ENCODE data around the gene GTF2I. TPM values are rescaled to one million over a fixed set of nuclear protein-coding genes. Genes with fewer than 3 reads are reported as not detected.
"Not testable (repeated sequence)": the region's sequence is repeated elsewhere in the genome, so short reads cannot be mapped to it uniquely, and the experiment has no call there.

Gene GTF2I
- total and polyA plus RNA-seq, 2 donors (not counting 1 experiment from before 2014, with no cell fraction given): 79.3 to 105 TPM

DNA sequence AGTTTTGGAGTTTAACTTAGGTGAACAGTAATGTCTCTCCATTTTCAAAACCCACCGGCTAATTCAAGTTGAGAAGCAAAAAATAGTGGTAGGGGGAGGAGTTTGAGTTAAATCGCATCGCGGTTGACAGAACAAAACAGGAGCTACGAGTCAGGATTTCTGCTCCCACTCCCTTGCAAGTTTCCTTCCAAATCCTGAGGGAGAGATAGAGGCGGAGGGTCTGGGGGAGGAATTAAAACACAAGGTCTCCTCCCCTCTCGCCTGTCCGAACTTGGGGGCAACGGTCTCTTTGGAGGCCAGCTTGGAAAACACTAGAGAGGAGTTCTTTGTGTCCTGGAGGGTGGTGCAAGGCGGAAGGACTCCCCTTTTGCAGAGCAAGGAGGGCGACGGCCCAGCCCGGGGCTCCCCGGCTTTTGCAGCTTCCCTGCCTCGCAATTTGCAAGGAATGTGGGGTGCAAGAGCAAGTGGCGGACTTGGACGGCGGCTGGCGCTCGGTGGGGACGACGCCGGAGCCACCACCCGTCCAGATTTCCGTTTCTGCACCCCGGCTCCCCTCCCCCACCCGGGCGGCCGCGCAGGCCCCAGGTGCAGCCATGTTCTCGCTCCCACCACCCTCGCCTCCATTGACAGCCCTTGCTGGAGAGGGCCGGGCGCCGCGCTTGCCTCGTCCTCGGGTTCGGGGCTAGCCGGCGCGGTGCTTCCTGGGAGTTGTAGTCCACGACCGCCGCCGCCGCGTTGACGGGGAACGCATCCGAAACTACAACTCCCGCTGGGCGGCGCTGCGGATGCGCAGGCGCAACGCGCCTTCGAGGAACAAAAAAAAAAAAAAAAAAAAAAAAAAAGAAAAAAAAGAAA lies 454 bp upstream of the GTF2I start:
- Histone ChIP-seq H3K4me2 (ENCODE audit: extremely low read depth, insufficient read depth, low read length) (peak overlapping the region; percentile 97), H2AFZ (ENCODE audit: low read length) (peak overlapping the region; percentile 78), H3K4me3 (replicated peaks in 1 of 4; ENCODE audit: control extremely low read depth in 1 of 4, insufficient read depth in 1 of 4, low read depth in 3 of 4, low read length in 4 of 4) (peak overlapping the region; percentile 71 to 87 (median 76)), H3K27ac (ENCODE audit: insufficient read depth, low read length) (peak overlapping the region; percentile 90), H3K9ac (ENCODE audit: insufficient read depth, low read length) (peak overlapping the region; percentile 58), H3K36me3 (ENCODE audit: control insufficient read depth, insufficient read depth, low read length) (no peaks in the 10 kb centered on the region), H3K9me3 (ENCODE audit: control insufficient read depth, insufficient read depth, low read depth, low read length) (no peaks in the 10 kb centered on the region), H3K79me2 (ENCODE audit: control insufficient read depth, insufficient read depth, low read length) (peaks cover 37% of the 10 kb centered on the region), H4K20me1 (ENCODE audit: control insufficient read depth, extremely low read depth, insufficient read depth, low read length) (peaks cover 1% of the 10 kb centered on the region), H3K4me1 (ENCODE audit: control insufficient read depth, extremely low read depth, insufficient read depth, low read length) (peaks cover 15% of the 10 kb centered on the region), H3K27me3 (ENCODE audit: control insufficient read depth, insufficient read depth, low read length) (no peaks in the 10 kb centered on the region)
- TF ChIP-seq EZH2 (IDR thresholded peaks at IDR 0.05; ENCODE audit: low read length, missing control alignments): no peak
- TF ChIP-seq, protein P1, sequence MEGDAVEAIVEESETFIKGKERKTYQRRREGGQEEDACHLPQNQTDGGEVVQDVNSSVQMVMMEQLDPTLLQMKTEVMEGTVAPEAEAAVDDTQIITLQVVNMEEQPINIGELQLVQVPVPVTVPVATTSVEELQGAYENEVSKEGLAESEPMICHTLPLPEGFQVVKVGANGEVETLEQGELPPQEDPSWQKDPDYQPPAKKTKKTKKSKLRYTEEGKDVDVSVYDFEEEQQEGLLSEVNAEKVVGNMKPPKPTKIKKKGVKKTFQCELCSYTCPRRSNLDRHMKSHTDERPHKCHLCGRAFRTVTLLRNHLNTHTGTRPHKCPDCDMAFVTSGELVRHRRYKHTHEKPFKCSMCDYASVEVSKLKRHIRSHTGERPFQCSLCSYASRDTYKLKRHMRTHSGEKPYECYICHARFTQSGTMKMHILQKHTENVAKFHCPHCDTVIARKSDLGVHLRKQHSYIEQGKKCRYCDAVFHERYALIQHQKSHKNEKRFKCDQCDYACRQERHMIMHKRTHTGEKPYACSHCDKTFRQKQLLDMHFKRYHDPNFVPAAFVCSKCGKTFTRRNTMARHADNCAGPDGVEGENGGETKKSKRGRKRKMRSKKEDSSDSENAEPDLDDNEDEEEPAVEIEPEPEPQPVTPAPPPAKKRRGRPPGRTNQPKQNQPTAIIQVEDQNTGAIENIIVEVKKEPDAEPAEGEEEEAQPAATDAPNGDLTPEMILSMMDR (conservative IDR thresholded peaks at IDR 0.05 in 1 of 2, IDR thresholded peaks at IDR 0.05 in 1 of 2; ENCODE audit: low read depth in 1 of 2, low read length in 2 of 2): peak; percentile 6 to 20
- DNase-seq (ENCODE audit: low read depth in 2 of 2): peak; percentile 94 to 96

DNA sequence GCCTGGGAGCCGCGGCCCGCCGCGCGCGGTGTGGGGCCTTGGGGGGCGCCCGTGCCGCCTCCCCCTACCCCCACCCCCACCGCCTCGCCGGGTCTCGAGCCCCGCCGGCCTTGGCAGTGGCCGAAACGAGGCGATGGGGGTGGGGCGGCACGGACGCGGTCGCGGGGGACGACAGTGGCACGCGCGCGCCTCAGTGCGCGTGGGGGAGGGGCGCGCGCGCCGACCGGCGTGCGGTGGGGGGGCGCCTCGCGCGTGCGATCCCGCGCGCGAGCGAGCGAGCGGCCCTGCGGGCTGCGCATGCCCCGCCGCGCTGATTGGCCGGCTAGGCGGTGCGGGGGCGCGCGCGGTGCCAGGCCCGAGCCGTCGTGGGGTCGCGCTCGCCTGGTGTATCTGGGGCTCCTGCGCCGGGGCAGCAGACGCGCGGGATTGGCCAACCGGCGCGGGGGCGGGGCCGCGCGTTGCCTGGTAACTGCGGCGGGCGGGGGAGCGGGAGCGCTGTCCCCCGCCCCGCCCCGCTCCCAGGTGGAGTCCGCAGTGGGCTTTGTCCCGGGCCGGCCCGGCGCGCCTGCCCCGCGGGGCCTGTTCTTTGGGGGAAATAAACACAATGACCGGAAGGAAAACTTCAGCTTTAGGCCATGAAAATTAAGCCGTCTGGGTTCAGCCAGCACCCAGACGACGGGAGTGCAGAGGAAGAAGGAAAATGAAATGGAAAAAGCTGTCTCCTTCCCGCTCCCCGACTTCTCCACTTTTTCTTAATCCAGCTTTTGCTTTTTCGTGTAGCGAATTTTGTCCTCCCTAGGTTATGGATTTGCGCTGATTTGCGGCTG lies 873 bp downstream of the GTF2I start:
- H3K79me2 ChIP-seq (ENCODE audit: control insufficient read depth, insufficient read depth, low read length): peaks cover 50% of the 10 kb centered on the region
- H3K4me2 ChIP-seq (ENCODE audit: extremely low read depth, insufficient read depth, low read length): peak overlapping the region; percentile 85
- TF ChIP-seq EZH2 (IDR thresholded peaks at IDR 0.05; ENCODE audit: low read length, missing control alignments): no peak
- TF ChIP-seq, protein P1 (conservative IDR thresholded peaks at IDR 0.05 in 1 of 2, IDR thresholded peaks at IDR 0.05 in 1 of 2; ENCODE audit: low read depth in 1 of 2, low read length in 2 of 2): no peak

DNA sequence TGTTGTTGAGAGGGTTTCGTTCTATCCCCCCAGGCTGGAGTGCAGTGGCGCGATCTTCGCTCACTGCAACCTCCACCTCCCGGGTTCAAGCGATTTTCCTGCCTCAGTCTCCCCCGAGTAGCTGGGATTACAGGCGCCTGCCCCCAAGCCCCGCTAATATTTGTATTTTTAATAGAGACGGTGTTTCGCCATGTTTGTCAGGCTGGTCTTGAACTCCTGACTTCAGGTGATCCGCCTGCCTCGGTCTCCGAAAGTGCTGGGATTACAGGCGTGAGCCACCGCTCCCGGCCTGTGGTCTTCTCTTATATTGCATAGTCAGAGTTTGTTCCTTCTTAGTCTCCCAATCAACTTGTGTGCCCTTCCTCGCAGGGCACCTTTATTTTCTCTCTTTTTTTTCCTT lies 2.7 kb downstream of the GTF2I start:
- not testable (repeated sequence) for H3K9ac ChIP-seq (ENCODE audit: insufficient read depth, low read length); DNase-seq (ENCODE audit: low read depth in 2 of 2); H3K27ac ChIP-seq (ENCODE audit: insufficient read depth, low read length); H2AFZ ChIP-seq (ENCODE audit: low read length); H3K9me3 ChIP-seq (ENCODE audit: control insufficient read depth, insufficient read depth, low read depth, low read length); H4K20me1 ChIP-seq (ENCODE audit: control insufficient read depth, extremely low read depth, insufficient read depth, low read length); H3K27me3 ChIP-seq (ENCODE audit: control insufficient read depth, insufficient read depth, low read length); H3K36me3 ChIP-seq (ENCODE audit: control insufficient read depth, insufficient read depth, low read length)
- peaks cover 66% of the 10 kb centered on the region for H3K79me2 ChIP-seq (ENCODE audit: control insufficient read depth, insufficient read depth, low read length)
- H3K4me3 ChIP-seq (replicated peaks in 1 of 4; ENCODE audit: control extremely low read depth in 1 of 4, insufficient read depth in 1 of 4, low read depth in 3 of 4, low read length in 4 of 4): peak overlapping the region in 3 of 4 experiments; percentile 11 to 32 (median 30)
- peak overlapping the region; percentile 28 for H3K4me2 ChIP-seq (ENCODE audit: extremely low read depth, insufficient read depth, low read length)
- H3K4me1 ChIP-seq (ENCODE audit: control insufficient read depth, extremely low read depth, insufficient read depth, low read length): peaks cover 21% of the 10 kb centered on the region

More for the DNA sequence above, 873 bp downstream of the GTF2I start:
- DNase-seq (ENCODE audit: low read depth in 2 of 2): peak; percentile 90 to 92
- H3K9ac ChIP-seq (ENCODE audit: insufficient read depth, low read length): peak overlapping the region; percentile 93
- H3K4me3 ChIP-seq (replicated peaks in 1 of 4; ENCODE audit: control extremely low read depth in 1 of 4, insufficient read depth in 1 of 4, low read depth in 3 of 4, low read length in 4 of 4): peak overlapping the region; percentile 75 to 85 (median 78)
- H3K27me3 ChIP-seq (ENCODE audit: control insufficient read depth, insufficient read depth, low read length): no peaks in the 10 kb centered on the region
- H4K20me1 ChIP-seq (ENCODE audit: control insufficient read depth, extremely low read depth, insufficient read depth, low read length): peaks cover 1% of the 10 kb centered on the region
- no peaks in the 10 kb centered on the region for H3K36me3 ChIP-seq (ENCODE audit: control insufficient read depth, insufficient read depth, low read length)
- H3K27ac ChIP-seq (ENCODE audit: insufficient read depth, low read length): peak overlapping the region; percentile 90
- peaks cover 18% of the 10 kb centered on the region for H3K4me1 ChIP-seq (ENCODE audit: control insufficient read depth, extremely low read depth, insufficient read depth, low read length)
- H3K9me3 ChIP-seq (ENCODE audit: control insufficient read depth, insufficient read depth, low read depth, low read length): no peaks in the 10 kb centered on the region
- H2AFZ ChIP-seq (ENCODE audit: low read length): no peak overlapping the region

DNA sequence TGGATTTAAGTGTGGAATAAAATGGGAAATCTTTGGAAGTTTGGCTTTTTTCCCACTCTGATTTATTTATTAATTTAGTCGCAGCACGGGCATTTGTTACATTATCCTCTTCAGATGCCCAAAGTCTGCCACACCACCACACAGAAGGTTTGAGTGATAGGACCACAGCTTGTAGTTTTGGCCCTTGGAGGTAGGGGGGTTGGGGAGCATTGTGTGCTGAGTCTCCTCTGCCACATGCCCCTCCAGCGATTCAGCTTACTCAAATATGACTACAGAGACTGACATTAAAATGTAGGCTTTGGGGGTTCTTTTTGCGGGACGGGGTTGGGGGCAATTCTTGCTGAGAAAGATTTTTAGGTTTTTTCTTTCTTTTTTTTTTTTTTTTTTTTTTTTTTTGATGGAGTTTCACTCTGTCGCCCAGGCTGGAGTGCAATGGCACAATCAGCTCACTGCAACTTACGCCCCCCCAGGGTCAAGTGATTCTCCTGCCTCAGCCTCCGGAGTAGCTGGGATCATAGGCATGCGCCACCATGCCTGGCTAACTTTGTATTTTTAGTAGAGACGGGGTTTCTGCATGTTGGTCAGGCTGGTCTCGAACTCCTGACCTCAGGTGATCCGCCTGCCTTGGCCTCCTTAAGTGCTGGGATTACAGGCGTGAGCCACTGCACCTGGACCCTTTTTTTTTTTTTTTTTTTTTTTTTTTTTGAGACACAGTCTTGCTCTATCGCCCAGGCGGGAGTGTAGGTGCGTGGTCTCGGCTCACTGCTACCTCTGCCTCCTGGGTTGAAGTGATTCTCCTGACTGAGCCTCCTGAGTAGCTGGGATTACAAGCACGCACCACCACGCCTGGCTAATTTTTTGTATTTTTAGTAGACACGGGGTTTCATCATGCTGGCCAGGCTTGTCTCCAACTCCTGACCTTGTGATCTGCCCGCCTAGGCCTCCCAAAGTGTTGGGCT lies 4.6 kb downstream of the GTF2I start:
- not testable (repeated sequence) for H2AFZ ChIP-seq (ENCODE audit: low read length); H3K27me3 ChIP-seq (ENCODE audit: control insufficient read depth, insufficient read depth, low read length); H3K36me3 ChIP-seq (ENCODE audit: control insufficient read depth, insufficient read depth, low read length); H3K27ac ChIP-seq (ENCODE audit: insufficient read depth, low read length); H3K9ac ChIP-seq (ENCODE audit: insufficient read depth, low read length); H3K9me3 ChIP-seq (ENCODE audit: control insufficient read depth, insufficient read depth, low read depth, low read length); DNase-seq (ENCODE audit: low read depth in 2 of 2); H4K20me1 ChIP-seq (ENCODE audit: control insufficient read depth, extremely low read depth, insufficient read depth, low read length)
- Histone ChIP-seq H3K79me2 (ENCODE audit: control insufficient read depth, insufficient read depth, low read length) (peaks cover 83% of the 10 kb centered on the region), H3K4me3 (replicated peaks in 1 of 4; ENCODE audit: control extremely low read depth in 1 of 4, insufficient read depth in 1 of 4, low read depth in 3 of 4, low read length in 4 of 4) (peak overlapping the region in 1 of 4 experiments; percentile 7), H3K4me1 (ENCODE audit: control insufficient read depth, extremely low read depth, insufficient read depth, low read length) (peaks cover 18% of the 10 kb centered on the region), H3K4me2 (ENCODE audit: extremely low read depth, insufficient read depth, low read length) (peak overlapping the region; percentile 35)

All from fibroblast of lung (primary cell).